A549 (cell line): Measurements from ENCODE around the gene NLRC5. TPM values are rescaled to one million over a fixed set of nuclear protein-coding genes. Genes with fewer than 3 reads are reported as not detected.

Experiments
- ATAC-seq, 2 experiments: fragments of 200-7000 bp in 1 of 2; fragments of >200 bp in 1 of 2; cut with Nextera tagmentation in 1 of 2; cut with Tn5 transposase in 1 of 2; 3 replicates each; pipeline versions ENCODE4 v1.8.0 to v1.9.1; 2018 to 2020; ENCODE audit warnings: mild to moderate bottlenecking in 1 of 2, moderate library complexity in 1 of 2
- CTCF ChIA-PET: fragments of 300-600 bp; sonication (Branson Sonifier 250); formaldehyde crosslinking; extraction: SDS; loops from one replicate; lab custom pipeline; 2021; ENCODE audit warnings: antibody characterized with exemption, inconsistent platforms; lab: Yijun Ruan, JAX
- POLR2A ChIA-PET: fragments of 350-600 bp; formaldehyde crosslinking; extraction: SDS; loops from one replicate; lab custom pipeline; 2021; ENCODE audit warnings: antibody characterized with exemption, inconsistent platforms; lab: Yijun Ruan, JAX
- DNase-seq, 2 experiments: peaks; one replicate each; pipeline versions ENCODE4 v3.0.0 to v3.0.0-alpha.2; 2011 to 2016; ENCODE audit warnings: low read depth in 1 of 2, low spot score in 1 of 2
- FAIRE-seq: peaks from 2 replicates; lab custom pipeline; 2011; peaks lifted over from hg19 to GRCh38; lab: Jason Lieb, UNC
- H3K27ac ChIP-seq, 2 experiments: fragments of >200 bp; sonication (Bioruptor Twin); formaldehyde crosslinking; 3 replicates each; pipeline ENCODE4 v1.5.1; 2016 to 2017
- H3K4me1 ChIP-seq: fragments of >200 bp; sonication (Bioruptor Twin); formaldehyde crosslinking; 3 replicates; pipeline ENCODE4 v1.6.1; 2016
- H3K4me2 ChIP-seq: fragments of >200 bp; sonication (Bioruptor Twin); formaldehyde crosslinking; 3 replicates; pipeline ENCODE4 v1.6.1; 2016
- H3K4me3 ChIP-seq: fragments of >200 bp; sonication (Bioruptor Twin); formaldehyde crosslinking; 3 replicates; pipeline ENCODE4 v1.5.1; 2016
- H3K9me3 ChIP-seq: fragments of >200 bp; sonication (Bioruptor Twin); formaldehyde crosslinking; 3 replicates; pipeline ENCODE4 v1.6.1; 2016
- CBX8 ChIP-seq: fragments of 200-600 bp; sonication (generic); IDR thresholded peaks from 2 replicates; pipeline ENCODE4 v1.6.1; 2016
- EHF ChIP-seq: fragments of 250-450 bp; sonication (Bioruptor Pico); IDR thresholded peaks from 2 replicates; pipeline ENCODE4 v1.5.0; 2020; ENCODE audit warnings: mild to moderate bottlenecking
- EP300 ChIP-seq, 2 experiments: fragments of >200 bp; sonication (Bioruptor Twin); formaldehyde crosslinking; IDR thresholded peaks; 2 replicates in 1 of 2; 3 replicates in 1 of 2; pipeline ENCODE4 v1.6.1; 2016 to 2017
- FOSB ChIP-seq: fragments of 250-450 bp; sonication (Bioruptor Pico); IDR thresholded peaks from 2 replicates; pipeline ENCODE4 v1.5.0; 2020; ENCODE audit warnings: mild to moderate bottlenecking, moderate library complexity
- FOSL2 ChIP-seq, 2 experiments: fragments of 450-650 bp in 1 of 2; fragments of >200 bp in 1 of 2; sonication (Bioruptor Twin) in 1 of 2; formaldehyde crosslinking; IDR thresholded peaks; 2 replicates each; pipeline versions ENCODE4 v1.5.0 to v1.6.1; 2016 to 2020; ENCODE audit warnings: mild to moderate bottlenecking in 1 of 2, moderate library complexity in 1 of 2
- HOXA7 ChIP-seq: fragments of 250-450 bp; sonication (Bioruptor Pico); IDR thresholded peaks from 2 replicates; pipeline ENCODE4 v1.5.0; 2020; ENCODE audit warnings: mild to moderate bottlenecking, moderate library complexity
- HOXB5 ChIP-seq: fragments of 250-450 bp; sonication (Bioruptor Pico); IDR thresholded peaks from 2 replicates; pipeline ENCODE4 v1.5.0; 2020; ENCODE audit warnings: mild to moderate bottlenecking, moderate library complexity
- JUNB ChIP-seq: fragments of >200 bp; sonication (Bioruptor Twin); formaldehyde crosslinking; IDR thresholded peaks from 2 replicates; pipeline ENCODE4 v1.6.1; 2016
- KDM1A ChIP-seq: fragments of 200-600 bp; sonication (generic); IDR thresholded peaks from 2 replicates; pipeline ENCODE4 v1.6.1; 2016; ENCODE audit warnings: low read depth, mild to moderate bottlenecking
- MAFK ChIP-seq: fragments of 450-650 bp; IDR thresholded peaks from 2 replicates; pipeline ENCODE4 v1.6.1; 2014; ENCODE audit not compliant: partially characterized antibody
- MAX ChIP-seq: IDR thresholded peaks from 2 replicates; pipeline ENCODE4 v1.6.1; 2012
- RARB ChIP-seq: fragments of 250-450 bp; sonication (Bioruptor Pico); IDR thresholded peaks from 2 replicates; pipeline ENCODE4 v1.8.0; 2021; ENCODE audit warnings: mild to moderate bottlenecking, moderate library complexity
- RCOR1 ChIP-seq: fragments of 150-350 bp; IDR thresholded peaks from 2 replicates; pipeline ENCODE4 v1.6.1; 2014; ENCODE audit warnings: antibody characterized with exemption, low read length, low read depth
- RFX5 ChIP-seq: fragments of 450-650 bp; IDR thresholded peaks from 2 replicates; pipeline ENCODE4 v1.7.1; 2014; ENCODE audit warnings: antibody characterized with exemption, mild to moderate bottlenecking, moderate library complexity
- SMC3 ChIP-seq: fragments of >200 bp; sonication (Bioruptor Twin); formaldehyde crosslinking; IDR thresholded peaks from 3 replicates; pipeline ENCODE4 v1.6.1; 2018; ENCODE audit warnings: inconsistent platforms
- TFCP2L1 ChIP-seq: fragments of 250-450 bp; sonication (Bioruptor Pico); IDR thresholded peaks from 2 replicates; pipeline ENCODE4 v1.5.0; 2021; ENCODE audit warnings: mild to moderate bottlenecking
- TP53 ChIP-seq: fragments of 250-450 bp; sonication (Bioruptor Pico); IDR thresholded peaks from 2 replicates; pipeline ENCODE4 v1.5.0; 2021; ENCODE audit warnings: mild to moderate bottlenecking, moderate library complexity
- USF2 ChIP-seq: fragments of 450-650 bp; IDR thresholded peaks from 2 replicates; pipeline ENCODE4 v1.6.1; 2014; ENCODE audit warnings: antibody characterized with exemption
- WGBS: methylation state at CpG from one replicate; pipeline ENCODE4 v1.1.6; 2017; ENCODE audit errors: missing lambda C conversion rate; 5-methylcytosine and 5-hydroxymethylcytosine counted together
- polyA plus RNA-seq, 4 experiments: library from polyadenylated mRNA; depleted of rRNA in 3 of 4; stranded (reverse); fragments of >200 nt; fragmentation: RNase III in 1 of 4; extraction: RNeasy Plus Mini Kit Qiagen cat#74134 plus additional on column Dnase treatment in 1 of 4; gene quantifications; 2 replicates in 3 of 4; 3 replicates in 1 of 4; pipeline ENCODE4 v1.2.3, GENCODE V29; 2011 to 2017
- TF ChIP-seq, protein P1 (sequence below): fragments of 200-600 bp; sonication (generic); IDR thresholded peaks from 2 replicates; pipeline ENCODE4 v1.6.1; 2016; ENCODE audit warnings: antibody characterized with exemption, mild to moderate bottlenecking, moderate library complexity
- TF ChIP-seq, protein P2 (sequence below): IDR thresholded peaks from 2 replicates; pipeline ENCODE4 v1.6.1; 2012

Gene NLRC5
- polyA plus RNA-seq, 2 of the 4 experiments (the other 2 are of a cell fraction), result 2.5 to 3.6 TPM

- CTCF ChIA-PET, result interaction anchor here (0.9 kb wide), 2 partner anchors 11 to 21 kb away, joined by 3 read pairs; no protein-coding TSS in a partner anchor
- 25% methylated on average over 4 of the region's 4 CpGs for WGBS
- ATAC-seq (no peak), FAIRE-seq (no peak), DNase-seq (no peak)
- no peak overlapping the region for H3K27ac ChIP-seq
- no peak overlapping the region for H3K4me3 ChIP-seq
- H3K9me3 ChIP-seq, result no peaks in the 10 kb centered on the region
- no peak overlapping the region for H3K4me2 ChIP-seq
- H3K4me1 ChIP-seq, result no peaks in the 10 kb centered on the region
- TF ChIP-seq MAFK (no peak), TFCP2L1 (CRISPR knock-in tag) (no peak), EHF (CRISPR knock-in tag) (no peak), SMC3 (no peak), MAX (no peak), FOSB (CRISPR knock-in tag) (no peak)
- TF ChIP-seq, protein P1, sequence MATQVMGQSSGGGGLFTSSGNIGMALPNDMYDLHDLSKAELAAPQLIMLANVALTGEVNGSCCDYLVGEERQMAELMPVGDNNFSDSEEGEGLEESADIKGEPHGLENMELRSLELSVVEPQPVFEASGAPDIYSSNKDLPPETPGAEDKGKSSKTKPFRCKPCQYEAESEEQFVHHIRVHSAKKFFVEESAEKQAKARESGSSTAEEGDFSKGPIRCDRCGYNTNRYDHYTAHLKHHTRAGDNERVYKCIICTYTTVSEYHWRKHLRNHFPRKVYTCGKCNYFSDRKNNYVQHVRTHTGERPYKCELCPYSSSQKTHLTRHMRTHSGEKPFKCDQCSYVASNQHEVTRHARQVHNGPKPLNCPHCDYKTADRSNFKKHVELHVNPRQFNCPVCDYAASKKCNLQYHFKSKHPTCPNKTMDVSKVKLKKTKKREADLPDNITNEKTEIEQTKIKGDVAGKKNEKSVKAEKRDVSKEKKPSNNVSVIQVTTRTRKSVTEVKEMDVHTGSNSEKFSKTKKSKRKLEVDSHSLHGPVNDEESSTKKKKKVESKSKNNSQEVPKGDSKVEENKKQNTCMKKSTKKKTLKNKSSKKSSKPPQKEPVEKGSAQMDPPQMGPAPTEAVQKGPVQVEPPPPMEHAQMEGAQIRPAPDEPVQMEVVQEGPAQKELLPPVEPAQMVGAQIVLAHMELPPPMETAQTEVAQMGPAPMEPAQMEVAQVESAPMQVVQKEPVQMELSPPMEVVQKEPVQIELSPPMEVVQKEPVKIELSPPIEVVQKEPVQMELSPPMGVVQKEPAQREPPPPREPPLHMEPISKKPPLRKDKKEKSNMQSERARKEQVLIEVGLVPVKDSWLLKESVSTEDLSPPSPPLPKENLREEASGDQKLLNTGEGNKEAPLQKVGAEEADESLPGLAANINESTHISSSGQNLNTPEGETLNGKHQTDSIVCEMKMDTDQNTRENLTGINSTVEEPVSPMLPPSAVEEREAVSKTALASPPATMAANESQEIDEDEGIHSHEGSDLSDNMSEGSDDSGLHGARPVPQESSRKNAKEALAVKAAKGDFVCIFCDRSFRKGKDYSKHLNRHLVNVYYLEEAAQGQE, result no peak
- POLR2A ChIA-PET, result no interaction called here
Measured at GRCh38 chr16:56956756-56957155, 32.6 kb upstream of the NLRC5 start.

- TF ChIP-seq SMC3 (no peak), HOXB5 (no peak), RCOR1 (no peak), USF2 (no peak), CBX8 (no peak), RARB (CRISPR knock-in tag) (no peak), JUNB (no peak), TP53 (CRISPR knock-in tag) (no peak), FOSL2 (IDR thresholded peaks at IDR 0.05) (no peak), FOSL2 (CRISPR knock-in tag; IDR thresholded peaks at IDR 0.05) (no peak), KDM1A (no peak), RFX5 (no peak), EP300 (IDR thresholded peaks at IDR 0.05) (no peak), EHF (CRISPR knock-in tag) (no peak), HOXA7 (no peak)
- TF ChIP-seq, protein P2, sequence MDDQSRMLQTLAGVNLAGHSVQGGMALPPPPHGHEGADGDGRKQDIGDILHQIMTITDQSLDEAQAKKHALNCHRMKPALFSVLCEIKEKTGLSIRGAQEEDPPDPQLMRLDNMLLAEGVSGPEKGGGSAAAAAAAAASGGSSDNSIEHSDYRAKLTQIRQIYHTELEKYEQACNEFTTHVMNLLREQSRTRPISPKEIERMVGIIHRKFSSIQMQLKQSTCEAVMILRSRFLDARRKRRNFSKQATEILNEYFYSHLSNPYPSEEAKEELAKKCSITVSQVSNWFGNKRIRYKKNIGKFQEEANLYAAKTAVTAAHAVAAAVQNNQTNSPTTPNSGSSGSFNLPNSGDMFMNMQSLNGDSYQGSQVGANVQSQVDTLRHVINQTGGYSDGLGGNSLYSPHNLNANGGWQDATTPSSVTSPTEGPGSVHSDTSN, result no peak
- TF ChIP-seq, protein P1, result no peak
- no peaks in the 10 kb centered on the region for H3K9me3 ChIP-seq
- 0 out of 3 replicates have a peak, but pooled peaks cover 3% of the 10 kb centered on the region for H3K4me1 ChIP-seq
- 74% methylated on average over 10 of the region's 13 CpGs for WGBS
- no peak for ATAC-seq
- H3K4me2 ChIP-seq, result no peak overlapping the region
- ChIA-PET CTCF (interaction anchor here (1.3 to 1.7 kb wide), 2 partner anchors 9 to 10 kb away, joined by 3 to 4 read pairs; no protein-coding TSS in a partner anchor), POLR2A (no interaction called here)
- no peak overlapping the region for H3K27ac ChIP-seq
- DNase-seq, result no peak
- H3K4me3 ChIP-seq, result no peak overlapping the region
- FAIRE-seq, result no peak
Measured at GRCh38 chr16:56960681-56961281, 28.6 kb upstream of the NLRC5 start.
